ENCODE measurements around the gene KIF23.

KIF23 gene

DNA sequence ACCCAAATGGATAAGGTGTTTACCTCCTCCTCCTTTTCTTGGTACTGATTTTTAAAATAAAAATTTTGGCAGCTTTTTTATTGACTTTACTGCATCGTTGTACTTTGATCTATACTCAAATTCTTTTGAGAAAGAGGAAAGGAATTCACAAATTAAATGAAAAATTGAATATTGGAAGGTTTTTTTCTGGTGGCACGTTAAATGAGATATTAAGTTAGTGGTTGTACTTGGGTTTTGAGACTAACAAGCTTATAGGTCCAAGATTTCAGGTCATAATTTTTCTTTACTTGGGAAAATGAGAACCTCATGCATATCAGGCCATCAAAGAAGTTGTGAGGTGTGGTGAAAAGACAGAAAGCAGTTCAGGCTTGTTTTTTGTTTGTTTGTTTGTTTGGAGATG is 52.6 kb downstream of the KIF23 start:
- DNase-seq (ENCODE audit: low spot score) = no peak

DNA sequence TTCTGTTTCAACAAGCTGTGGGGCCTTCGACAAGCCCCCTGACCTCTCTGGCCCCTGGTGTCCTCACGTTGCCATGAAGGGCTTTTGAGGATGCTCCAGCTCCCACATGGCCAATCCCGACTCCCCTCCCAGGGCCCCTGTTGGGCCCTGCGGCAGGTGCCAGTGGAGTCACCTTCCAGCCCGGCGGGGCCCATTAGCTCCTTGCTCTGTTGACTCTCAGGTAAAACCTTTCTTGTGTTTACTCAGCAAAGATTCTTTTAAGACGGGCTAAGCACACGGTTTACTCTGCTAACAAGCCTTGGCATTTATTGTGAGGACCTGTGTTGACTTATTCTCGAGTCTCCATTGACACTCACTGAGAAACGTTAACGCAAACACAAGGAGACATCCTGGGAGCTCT is 53.5 kb downstream of the KIF23 start:
- DNase-seq (ENCODE audit: low spot score) = no peak

DNA sequence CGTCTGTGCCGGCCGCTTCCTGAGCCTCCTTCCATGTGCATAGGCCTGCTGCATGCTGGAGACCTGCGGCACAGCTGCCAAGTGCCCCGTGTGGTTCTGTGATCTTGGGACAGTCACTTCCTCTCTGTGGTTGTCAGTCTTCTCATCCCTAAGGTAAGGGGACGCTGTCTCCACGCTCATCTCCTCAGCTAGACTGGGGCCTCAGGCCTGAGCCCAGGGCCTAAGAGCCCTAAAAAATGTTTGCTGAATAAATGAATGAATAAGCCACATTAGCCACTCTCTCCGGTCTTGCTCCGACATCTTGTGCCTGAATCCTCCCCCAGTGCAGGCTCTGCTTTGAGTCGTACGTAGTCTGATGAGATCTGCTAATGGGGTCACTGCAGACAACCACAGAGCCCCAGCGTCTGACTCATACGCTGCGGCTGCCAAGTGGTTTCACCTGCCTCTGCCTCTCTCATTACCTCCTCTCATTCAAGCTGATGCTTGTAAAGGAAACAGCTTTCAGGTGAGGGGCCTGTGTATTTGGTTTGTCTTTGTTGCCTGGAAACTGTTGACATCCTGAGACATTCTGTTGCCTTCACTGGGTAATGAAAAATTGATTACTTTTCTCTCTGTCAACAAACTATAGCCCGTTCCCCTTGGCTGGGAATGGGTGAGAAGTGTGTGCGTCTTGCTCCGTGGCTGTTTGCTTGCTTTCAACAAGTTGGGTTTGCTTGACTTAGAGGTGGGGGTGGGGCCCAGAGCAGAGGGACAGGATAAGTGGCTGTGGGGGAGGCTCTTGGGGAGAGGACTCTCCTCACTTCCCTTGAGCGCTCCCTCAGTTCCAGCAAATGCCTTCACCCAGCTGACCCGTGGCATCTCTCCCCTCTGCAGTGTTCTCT is 54.3 kb downstream of the KIF23 start:
- DNase-seq (ENCODE audit: low spot score) = no peak

DNA sequence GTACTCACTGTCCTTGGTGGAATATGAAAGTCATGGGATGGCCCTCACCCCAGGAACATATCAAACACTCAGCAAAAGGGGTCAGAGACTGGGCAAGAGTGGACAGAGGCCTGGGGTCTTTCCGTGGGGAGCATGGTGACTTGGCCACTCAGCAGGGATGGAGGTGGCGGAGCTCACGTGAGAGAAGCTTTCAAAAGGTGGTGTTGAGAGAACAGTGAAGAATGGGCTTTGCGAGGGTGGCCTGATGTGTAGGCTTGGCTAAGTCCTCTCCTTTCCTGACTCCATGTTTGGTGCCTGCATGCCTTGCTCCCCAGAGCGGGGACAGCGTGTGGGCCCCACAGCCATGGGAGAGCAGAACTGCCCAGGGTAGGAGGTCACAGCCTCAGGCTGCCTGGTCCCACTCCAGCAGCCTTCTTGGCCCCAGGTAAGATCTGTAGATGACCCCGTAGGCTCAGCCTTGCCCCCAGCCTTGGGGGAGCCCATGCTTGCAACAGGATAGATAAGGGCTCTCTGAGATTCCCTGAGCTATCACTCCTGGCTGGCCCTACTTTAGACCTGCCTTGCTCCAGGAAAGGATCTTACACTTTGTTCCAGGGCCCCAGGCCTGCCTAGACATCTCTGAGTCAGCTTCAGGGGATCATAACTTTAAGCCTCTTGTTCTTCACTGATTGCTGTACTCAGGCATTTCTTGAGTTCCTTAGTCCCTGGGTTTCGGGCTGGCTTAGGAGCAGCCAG is 55.5 kb downstream of the KIF23 start:
- no peak for DNase-seq (ENCODE audit: low spot score)

DNA sequence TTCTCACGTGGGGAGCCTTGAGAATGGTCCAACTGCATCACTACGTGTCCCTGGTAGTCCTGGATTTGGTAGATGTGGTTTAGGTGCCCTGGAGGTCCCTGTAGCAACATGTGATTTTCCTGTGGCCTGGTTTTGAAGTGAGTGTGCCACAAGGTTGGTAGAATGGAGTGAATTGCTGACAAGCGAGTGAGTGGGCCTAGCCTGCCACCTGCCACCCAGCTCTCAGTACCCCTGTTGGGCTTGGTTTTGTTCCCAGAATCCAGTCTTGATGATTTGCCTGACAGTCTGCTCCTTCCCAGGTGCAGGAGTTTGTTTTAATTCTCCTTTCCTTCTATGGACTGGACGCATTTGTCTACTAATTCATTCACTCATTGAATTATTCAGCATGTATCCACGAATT is 57.9 kb downstream of the KIF23 start:
- DNase-seq (ENCODE audit: low spot score) = no peak

DNA sequence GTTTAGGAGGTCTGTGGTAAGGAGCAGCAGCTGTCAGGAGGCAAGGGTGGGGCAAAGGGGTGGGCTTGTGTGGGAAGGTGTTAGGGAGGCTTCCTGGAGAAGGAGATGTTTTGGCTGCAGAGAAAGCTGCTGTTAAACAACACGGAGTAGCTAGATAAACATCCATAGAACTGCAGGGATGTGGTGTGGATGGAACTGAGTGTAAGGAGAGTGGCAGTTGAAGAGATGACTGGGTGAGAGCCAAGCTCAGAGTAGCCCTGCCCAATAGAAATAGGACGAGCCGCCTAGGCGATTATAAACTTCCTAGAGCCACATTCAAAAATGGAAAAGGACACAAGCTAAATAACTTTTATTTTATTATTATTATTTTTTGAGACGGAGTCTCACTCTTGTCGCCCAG is 58.4 kb downstream of the KIF23 start:
- DNase-seq (ENCODE audit: low spot score) = no peak

DNA sequence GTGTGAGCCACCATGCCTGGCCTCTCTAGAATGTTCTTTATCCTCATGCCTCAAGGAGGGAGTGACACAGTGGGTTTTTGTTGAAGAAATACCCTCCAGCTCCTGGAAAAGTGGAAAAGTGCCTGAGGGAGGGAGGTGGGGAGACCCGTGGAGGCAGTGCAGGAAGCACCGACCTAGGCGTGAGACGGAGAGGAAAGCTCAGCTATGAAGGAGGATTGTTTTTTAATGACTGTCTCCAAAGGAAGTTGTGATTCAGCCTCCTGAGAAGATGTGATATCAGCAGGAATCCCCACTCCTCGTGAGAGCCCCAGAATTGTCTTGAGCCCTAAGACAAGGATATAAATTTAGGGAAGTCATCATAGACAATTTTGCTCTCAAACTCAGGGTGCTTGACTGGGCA is 60.1 kb downstream of the KIF23 start:
- DNase-seq (ENCODE audit: low spot score) = peak; percentile 68

DNA sequence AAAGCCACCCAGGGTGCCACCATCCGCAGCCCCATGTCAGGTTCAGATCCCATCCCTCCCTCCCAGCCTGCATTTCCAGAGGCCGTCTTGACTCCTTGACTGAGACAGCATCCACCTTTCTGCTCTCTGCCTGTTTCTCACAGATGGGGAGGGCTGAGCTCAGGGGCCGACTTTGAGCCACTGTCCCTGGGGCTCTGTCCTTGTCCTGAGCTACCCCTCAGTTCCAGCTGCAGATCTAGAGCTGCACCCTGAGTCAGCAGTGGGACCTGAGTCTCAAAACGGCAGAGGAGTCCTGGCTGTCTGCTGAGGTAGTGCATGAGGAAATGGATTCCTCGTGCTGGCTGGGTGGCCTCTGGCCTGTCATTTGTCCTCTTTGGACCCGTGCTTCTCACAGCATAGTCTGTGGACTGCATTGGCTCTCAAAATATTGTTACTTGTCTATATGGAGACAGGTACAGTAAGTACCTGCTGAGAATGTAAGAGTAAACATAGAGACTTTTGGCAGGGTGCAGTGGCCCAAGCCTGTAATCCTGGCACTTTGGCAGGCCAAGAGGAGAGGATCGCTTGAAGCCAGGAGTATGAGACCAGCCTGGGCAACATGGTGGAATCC is 60.8 kb downstream of the KIF23 start:
- no peak for DNase-seq (ENCODE audit: low spot score)

DNA sequence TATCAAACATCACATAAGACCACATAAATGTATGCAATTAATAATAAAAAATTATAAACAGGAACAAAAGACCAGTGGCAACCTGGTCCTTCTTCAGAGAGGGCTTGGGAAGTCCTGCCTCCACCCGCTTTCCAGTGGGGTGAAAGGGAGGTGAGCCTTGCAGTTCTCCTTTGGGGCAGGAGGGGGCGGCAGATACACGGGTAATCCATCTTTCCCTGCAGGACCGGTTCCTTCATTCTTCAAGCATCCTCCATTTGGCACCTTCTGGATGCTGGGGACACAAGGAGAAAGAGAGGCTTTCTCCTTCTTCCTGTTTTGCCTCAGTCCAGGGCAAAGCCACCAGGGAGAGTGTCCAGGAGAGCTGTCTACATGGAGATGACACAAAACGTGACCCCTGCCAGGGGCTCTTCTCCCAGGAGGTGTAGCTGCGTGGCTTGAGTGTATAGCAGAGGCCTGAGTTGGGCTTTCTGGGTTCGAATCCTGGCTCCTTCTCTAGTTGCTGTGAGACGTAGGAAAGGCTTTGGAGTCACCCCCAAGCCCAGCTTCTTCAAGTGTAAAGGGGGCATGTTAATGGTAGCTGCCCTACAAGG is 61.7 kb downstream of the KIF23 start:
- peak; percentile 74 for DNase-seq (ENCODE audit: low spot score)

DNA sequence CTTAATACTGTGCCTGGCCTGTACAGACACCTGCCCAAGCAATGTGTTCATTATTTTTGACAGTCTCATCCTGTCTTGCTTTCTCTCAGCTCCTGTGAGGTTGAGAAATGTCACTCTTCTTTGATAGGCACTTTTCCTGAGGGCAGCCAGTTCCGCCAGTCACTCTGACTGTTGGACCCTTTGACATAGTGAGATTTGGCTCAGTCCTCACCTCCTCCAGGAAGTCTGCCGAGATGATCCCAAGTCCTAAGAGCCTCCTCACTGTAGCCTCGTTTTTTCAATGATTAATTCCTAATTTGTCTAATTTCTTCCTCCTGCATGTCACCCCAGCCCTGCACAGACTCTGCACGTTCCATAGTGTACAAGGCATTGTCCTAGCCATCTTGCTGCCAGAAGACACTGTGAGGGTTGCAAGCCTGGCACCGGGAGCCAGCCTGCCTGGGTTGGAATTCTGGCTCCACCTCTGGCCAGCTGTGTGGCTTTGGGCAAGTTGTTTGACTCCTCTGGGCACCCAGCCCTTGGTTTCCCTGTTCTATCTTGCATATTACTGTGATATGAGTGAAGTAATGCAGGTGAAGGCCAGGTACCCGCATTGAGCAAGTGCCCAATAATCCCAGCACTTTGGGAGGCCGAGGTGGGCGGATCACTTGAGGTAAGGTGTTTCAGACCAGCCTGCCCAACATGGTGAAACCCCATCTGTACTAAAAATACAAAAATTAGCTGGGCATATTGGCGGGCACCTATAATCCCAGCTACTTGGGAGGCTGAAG is 62.7 kb downstream of the KIF23 start:
- DNase-seq (ENCODE audit: low spot score) = no peak

DNA sequence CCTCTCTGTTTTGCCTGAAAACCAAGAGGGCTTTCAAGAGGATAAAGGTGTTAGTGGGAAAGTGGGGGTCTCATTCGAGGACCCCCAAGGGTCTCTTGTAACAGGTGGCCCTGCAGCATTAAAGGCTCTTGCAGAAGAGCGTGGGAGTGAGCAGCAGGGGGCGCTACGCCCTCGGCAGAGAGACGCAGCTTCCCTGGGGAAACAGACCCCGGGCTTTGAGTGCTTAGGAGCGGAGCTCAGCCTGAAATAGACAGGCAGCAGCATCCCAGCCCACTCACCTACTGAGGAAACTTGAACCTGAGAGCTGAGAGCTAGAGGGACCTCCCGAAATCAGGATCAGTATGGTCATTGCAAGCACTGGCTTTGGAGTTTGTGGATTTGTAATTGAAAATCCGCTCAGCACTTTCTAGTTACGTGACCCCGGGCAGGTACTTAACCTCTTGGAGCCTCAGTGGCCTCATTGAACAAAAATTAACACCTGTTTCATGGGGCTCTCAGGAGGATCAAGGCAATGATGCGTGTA is 64.2 kb downstream of the KIF23 start:
- DNase-seq (ENCODE audit: low spot score) = peak; percentile 60

DNA sequence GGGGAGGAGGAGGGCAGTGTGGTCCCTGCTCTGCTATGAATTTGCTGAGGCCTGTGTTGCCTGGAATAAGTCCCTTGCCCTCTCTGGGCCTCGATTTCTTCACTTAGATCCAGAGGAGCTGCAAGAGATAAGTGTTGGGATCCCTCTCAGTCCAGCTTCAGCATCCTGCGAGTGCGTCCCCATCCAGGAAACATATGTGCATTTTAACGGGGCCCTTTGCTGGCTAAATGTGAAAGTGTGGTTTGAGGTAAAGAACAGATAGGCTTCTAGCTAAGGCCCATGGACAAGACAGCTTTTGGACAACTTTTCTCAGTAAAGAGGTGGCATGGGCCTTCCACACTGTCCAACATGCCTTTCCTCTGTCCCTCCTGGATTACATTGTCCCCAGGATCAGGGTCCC is 64.9 kb downstream of the KIF23 start:
- no peak for DNase-seq (ENCODE audit: low spot score)

DNA sequence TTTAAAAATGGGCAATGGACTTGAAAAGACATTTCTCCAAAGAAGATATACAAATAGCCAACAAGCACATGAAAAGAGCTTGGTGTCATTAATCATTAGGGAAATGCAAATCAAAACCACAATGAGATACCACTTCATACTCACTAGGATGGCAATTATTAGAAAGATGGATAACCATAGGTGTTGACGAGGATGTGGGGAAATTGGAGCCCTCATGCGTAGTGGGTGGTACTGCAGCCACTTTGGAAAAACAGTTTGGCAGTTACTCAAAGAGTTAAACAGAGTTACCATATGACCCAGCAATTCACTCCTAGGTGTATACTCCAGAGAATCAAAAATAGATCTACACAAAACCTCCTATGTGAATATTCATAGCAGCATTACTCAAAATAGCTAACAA is 65.8 kb downstream of the KIF23 start:
- no peak for DNase-seq (ENCODE audit: low spot score)

DNA sequence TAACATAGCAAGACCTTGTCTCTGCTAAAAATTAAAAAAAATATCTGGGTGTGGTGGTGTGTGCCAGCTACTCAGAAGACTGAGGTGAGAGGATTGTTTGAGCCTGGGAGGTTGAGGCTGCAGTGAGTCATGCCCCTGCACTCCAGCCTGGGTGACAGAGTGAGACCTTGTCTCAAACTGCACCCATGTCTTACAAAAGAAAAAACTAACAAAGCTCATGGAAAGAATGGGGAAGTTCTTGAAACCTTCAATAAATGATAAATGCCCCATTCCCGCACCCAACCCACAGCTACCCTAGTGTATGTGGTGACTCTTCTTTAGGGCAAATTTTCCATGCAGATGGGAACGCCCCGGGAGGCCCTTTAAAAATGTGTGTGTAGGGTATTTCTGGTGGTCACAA is 66.8 kb downstream of the KIF23 start:
- no peak for DNase-seq (ENCODE audit: low spot score)

DNA sequence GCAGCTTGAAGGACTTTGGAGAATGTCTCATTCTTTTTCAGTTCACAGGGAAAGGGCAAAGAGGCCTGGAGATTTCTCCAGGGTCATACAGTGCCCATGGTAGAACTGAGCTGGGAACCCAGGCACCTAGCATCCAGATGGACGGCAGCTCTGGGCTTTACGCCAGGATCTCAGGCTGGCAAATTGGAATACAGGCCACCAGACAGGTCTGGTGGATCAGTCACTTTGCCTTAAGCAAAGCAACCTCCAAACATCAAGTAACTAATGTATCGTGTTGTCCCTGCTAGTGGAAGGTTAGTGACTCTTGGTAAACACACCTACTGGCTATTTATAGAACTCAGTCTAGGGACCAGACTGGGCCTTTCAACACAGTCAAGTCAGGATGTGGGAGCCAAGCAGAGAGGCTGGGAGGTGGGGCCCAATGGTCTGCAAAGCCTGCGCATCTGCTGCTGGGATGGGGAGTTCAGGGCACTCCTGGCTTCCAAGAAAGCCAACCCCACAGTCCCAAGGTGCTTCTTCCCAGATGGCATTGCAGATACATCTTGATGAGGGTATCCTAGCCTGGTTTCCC is 68.6 kb downstream of the KIF23 start:
- DNase-seq (ENCODE audit: low spot score) = no peak

DNA sequence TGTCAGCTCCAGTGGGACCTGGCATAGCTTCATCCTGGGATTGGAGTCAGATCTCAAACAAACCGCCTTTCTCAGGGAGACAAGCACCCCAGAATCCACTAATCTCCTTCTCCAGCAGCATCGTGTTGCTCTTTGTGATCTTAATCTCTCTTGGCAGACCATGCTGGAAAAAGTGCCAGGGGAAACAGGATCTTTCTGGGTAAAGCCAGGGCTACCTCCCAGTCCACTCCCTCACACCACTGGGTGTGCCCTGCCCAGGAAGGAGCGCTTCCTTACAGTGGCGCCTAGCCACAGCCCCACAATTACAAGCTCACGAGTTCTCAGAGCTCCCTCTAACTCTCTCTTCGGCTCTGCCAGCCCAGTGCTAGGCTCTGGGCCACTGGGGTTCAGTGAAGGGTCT is 70.7 kb downstream of the KIF23 start:
- no peak for DNase-seq (ENCODE audit: low spot score)

DNA sequence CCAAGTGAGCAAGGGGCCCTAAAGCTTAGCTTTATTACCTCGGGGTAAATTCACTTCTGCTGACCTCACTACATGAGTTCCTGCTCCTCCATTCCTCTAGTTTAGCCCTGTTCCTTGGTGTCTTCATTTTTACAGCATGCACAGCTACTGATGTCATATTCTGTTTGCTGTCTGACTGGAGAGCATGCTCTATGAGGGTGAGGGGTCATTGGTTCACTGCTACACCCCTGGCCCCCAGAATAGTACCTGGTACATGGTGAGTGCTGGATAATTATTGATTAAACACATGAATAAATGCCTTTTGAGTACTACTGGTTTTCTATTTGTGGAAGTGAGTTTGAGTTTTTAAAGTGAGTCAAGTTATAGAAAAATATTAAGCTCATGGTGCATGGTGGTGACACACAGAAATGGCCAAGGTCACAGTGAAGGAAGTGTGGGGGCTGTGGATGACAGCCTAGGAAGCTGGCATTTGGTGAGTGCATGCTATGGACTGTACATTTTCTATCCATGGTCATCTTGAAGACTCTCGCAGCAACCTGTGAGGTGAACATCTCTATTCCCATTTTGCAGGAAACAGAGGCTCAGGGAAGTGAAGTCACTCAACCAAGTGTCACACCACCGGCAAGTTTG is 72.4 kb downstream of the KIF23 start:
- no peak for DNase-seq (ENCODE audit: low spot score)

DNA sequence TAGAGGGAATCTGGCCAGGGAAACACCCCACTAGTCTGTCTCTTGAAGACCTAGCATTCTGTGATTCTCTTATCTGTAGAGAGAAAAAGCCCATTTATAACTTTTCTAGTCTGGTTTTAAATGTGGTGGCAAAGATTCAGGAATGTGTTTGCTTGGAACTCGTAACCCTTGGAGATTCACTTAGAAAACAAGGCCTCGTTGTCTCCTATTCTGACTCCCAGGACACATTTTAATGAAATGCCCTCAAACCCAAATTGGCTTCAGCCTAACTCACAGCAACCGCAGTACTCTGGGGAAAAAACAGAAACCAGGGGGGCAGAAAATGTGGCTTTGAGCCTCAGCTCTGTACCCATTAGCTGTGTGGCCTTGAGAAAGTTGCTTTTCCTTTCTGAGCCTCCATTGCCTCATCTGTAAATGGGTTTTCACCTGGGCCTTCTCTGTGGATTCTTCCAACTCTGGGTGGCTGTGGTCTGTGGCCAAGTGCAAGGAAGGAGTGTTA is 75.0 kb downstream of the KIF23 start:
- DNase-seq (ENCODE audit: low spot score) = no peak

DNA sequence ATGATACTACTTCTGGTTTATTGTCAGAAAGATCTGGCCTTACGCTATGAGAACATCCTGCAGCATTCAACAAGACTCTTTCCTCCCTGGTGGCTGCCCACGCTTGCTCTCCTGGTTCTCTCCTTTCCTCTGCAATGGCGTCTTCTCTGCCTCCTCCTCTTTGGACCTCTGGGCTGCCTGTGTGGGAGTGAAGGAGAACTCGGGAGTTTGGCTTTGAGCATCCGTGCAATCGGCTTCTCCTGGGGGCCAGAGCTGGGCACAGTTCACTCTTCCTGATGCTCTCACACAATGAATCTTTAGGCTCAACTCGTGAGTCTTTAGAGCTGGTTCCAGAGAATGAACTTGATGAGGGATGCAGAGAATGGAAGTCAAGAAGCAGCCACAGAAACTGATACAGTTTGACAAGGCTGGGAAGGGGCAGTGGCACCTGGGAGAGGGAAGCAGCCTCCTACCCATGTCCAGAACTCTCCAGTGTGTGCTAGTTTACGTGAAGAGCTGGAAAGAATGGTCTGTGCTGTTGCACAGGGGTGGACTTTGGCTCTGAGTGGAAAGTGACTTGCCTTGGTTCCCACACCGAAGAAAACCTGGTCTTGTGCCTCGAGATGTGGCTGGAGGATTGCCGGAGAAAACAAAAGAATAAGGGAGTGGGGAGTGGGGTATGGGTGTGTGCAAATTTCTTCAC is 76.3 kb downstream of the KIF23 start:
- DNase-seq (ENCODE audit: low spot score) = no peak

DNA sequence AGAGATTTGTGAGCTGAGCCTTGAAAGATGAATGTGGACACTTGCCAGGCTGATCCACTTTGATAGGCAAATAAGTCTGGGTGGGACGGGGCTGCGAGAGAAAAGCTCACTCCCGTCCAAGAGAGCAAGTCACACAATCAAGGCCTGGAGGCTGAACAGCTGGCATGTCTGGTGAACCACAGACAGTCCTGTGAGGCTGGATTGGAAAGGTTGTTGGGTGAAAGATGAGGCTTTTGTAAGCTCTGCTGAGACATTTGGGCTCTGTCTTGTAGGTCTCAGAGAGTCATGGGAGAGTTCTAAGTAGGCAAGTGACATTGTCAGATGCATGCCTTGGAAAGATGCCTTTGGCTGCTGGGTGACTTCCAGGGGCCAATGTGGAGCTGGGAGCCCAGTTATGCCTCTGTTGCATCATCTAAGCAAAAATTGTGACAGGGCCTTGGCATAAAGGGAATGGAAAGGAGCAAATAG is 76.9 kb downstream of the KIF23 start:
- no peak for DNase-seq (ENCODE audit: low spot score)
